GM19397 (cell line): ENCODE results near the gene TIGAR.

Experiments
- ATAC-seq: cut with Tn5 transposase; IDR thresholded peaks from one replicate; pipeline ENCODE4 v1.9.1; 2021; ENCODE audit warnings: mild to moderate bottlenecking, moderate library complexity; ENCODE audit not compliant: unreplicated experiment

The TIGAR gene

DNA sequence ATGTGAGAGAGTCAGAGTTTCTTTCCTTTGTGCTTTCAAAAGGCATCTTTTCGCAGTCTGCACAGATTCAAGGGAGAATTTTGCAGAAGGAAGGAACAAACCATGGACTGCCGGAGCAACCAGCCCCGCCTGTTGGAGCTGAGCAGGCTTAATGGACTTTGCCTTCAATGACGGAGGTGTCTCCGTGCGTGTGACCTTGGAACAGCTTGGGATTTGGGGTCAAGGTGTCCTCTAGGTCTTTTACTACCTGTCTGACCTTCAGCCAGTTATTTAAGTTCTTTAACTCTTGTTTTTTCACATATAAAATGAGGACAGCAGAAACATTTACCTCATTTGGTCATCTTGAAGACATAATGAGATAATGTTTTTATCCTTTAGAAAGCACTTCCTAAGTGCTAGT, 54.4 kb downstream of the TIGAR start:
- no peak for ATAC-seq

- no peak for ATAC-seq
Measured at GRCh38 chr12:4378772-4379171, 57.8 kb downstream of the TIGAR start.

DNA sequence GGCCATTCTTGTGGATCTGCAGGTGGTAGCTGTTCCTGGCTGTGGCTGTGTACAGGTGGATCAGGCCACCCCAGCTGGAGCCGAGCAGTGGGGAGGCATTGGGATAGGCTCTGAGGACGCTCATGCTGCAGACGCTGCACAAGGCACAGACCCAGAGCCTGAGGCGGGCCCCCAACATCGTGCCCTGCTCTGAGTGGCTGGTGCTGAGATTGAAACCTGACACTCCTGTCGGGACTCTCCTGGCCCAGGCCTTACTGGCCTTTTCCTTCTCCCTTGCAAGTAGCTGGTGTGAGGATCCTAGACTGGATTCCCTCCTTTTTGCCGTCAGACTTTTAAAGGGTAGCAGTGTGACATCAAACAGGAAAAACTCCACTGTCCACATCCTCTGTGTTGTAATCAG, 58.4 kb downstream of the TIGAR start, which contains the start of gene FGF23:
Gene FGF23 (minus strand): TSS at position 308 of the 400 bp plus-strand sequence. CDS start 130 bp downstream, at position 178.
- no peak for ATAC-seq

GRCh38 chr12:4380332-4380731, 59.3 kb downstream of the TIGAR start:
- no peak for ATAC-seq

DNA sequence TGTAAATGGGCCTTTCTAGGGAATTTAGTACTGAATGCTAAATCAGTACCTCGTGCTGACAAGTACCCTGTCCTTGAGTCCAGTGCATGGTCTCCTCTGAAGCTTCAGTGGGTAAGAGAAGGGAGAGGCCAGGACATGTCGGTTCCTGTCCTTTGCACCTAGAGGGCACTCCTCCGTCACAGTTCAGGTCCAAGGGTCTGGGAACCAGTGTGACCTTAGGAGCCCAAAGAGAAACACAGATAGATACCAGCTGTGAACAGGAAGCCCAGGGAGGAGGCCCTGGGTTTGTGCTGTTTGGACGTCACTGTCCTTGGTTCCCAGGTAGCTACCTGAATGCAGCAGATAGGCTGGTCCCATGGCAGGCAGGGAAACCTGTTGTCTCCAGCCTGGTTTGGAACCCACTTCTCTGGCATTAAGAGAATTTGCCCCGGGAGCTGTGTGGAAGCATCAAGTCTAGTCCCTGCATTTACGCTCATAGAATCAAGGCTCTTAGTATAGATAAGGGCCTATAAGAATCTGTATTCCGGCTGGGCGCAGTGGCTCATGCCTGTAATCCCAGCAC, 62.4 kb downstream of the TIGAR start:
- ATAC-seq: no peak

DNA sequence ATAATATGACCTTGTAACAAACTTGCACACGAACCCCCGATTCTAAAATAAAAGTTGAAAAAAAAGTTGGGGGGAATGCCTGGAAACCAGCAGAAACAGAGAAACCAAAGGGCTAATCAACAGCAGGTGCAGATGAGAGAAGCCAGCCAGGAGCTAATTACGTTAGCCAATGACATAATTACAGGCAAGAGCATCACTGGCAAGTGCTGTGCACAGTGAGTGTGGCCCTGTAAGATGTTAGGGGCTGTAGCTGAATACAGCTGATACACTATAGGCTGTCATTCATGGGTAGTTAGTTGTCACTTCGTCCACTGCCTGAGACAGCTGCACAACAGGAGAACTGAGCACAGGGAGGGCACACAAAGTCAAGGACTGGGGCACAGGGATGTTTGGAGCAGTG, 65.8 kb downstream of the TIGAR start:
- no peak for ATAC-seq

DNA sequence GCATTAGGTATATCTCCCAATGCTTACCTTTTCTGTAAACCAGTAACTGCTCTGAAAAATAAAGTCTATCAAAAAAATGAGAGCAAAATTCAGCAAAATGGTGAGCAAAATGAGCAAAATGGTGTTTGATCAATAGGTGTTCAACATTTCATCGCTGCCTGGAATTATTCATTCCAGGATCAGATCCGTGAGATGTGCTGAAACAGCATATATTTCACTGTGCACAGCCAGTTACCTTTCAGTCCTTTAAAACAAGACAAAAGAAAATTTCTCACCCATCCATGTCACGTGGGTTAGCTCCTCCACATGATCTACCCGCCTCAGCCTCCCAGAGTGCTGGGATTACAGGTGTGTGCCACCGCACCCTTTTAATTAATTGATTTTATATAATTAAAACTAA, 66.6 kb downstream of the TIGAR start:
- no peak for ATAC-seq

GRCh38 chr12:4388032-4388431, 67.0 kb downstream of the TIGAR start:
- no peak for ATAC-seq

- no peak for ATAC-seq
Measured at GRCh38 chr12:4388662-4389061, 67.6 kb downstream of the TIGAR start.

- no peak for ATAC-seq
Measured at GRCh38 chr12:4392223-4392742, 71.3 kb downstream of the TIGAR start.

DNA sequence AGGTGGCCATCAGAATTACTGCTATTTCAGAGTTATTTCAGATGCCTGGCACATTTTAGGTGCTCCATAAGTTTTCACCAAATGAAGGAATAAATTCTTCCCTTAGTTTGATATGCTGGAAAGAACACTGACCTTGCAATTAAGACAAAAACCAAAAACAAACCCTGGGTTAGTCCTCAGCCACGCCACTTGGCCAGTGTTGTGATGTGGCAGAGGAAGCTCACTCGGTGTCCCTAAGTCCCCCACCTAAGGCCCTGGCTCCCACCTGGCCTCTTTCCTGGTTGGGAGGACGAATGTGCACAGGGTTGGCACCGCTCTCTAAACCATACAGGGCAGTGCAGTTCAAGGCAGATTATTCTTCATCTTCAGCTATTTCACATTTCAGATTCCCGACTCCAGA, 72.2 kb downstream of the TIGAR start:
- ATAC-seq: no peak

- no peak for ATAC-seq
Measured at GRCh38 chr12:4395818-4396217, 74.8 kb downstream of the TIGAR start.

DNA sequence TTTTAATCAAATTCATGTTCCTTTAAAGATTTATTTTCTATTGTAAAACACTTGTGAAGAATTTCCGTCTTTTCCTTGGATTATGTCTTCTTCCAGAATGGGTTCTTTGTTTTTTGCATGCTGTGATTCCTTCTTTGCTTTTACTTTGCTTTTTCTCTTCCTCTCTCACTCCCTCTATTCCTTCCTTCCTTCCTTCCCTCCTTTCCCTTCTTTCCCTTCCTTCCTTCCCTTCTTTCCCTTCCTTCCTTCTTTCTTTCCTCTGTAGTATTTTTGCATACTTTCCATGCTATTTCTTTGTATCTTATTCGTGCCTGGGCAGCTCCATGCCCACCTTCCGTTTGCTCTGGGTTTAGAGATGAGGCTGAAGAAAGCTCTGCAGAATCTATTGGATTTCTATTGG, 80.1 kb downstream of the TIGAR start:
- no peak for ATAC-seq

- no peak for ATAC-seq
Measured at GRCh38 chr12:4402996-4403395, 82.0 kb downstream of the TIGAR start.
